ENCODE measurements around the gene C1QC.

DNA sequence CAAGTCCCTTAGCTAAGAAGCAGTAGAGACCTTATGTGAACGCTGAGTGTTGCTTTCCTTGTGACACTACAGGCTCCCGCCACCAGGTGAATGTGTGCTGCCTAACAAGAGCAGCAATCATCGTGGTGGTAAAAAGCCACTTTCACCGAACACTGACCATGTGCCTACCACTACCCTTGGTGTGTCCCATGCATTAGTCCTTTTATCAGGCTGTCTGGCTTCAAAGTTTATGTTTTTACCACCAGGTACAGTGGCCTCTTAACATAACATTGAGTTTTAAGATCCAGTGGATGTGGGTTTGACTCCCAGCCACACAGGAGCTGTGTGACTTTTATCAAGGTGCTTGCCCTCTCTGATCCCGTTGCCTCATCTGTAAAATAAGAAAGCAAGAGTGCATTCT lies 11.3 kb downstream of the C1QC start:
- TF ChIP-seq, protein P1, sequence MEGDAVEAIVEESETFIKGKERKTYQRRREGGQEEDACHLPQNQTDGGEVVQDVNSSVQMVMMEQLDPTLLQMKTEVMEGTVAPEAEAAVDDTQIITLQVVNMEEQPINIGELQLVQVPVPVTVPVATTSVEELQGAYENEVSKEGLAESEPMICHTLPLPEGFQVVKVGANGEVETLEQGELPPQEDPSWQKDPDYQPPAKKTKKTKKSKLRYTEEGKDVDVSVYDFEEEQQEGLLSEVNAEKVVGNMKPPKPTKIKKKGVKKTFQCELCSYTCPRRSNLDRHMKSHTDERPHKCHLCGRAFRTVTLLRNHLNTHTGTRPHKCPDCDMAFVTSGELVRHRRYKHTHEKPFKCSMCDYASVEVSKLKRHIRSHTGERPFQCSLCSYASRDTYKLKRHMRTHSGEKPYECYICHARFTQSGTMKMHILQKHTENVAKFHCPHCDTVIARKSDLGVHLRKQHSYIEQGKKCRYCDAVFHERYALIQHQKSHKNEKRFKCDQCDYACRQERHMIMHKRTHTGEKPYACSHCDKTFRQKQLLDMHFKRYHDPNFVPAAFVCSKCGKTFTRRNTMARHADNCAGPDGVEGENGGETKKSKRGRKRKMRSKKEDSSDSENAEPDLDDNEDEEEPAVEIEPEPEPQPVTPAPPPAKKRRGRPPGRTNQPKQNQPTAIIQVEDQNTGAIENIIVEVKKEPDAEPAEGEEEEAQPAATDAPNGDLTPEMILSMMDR (IDR thresholded peaks at IDR 0.05; ENCODE audit: control extremely low read depth in 1 of 3, insufficient read depth in 1 of 3, low read depth in 1 of 3, low read length in 3 of 3), result peak; percentile 22 to 68 (median 51)
- TF ChIP-seq ZNF274 (IDR thresholded peaks at IDR 0.05; ENCODE audit: borderline replicate concordance, extremely low read depth, low read length) (no peak), CBX5 (IDR thresholded peaks at IDR 0.05; ENCODE audit: low read depth, low read length) (no peak), EP300 (IDR thresholded peaks at IDR 0.05; ENCODE audit: borderline replicate concordance in 1 of 2, low read depth in 2 of 2, low read length in 2 of 2) (no peak), SP2 (IDR thresholded peaks at IDR 0.05; ENCODE audit: low read length) (no peak), KDM5A (IDR thresholded peaks at IDR 0.05; ENCODE audit: low read length) (no peak), TBP (IDR thresholded peaks at IDR 0.05; ENCODE audit: low read depth, low read length) (no peak), TAF1 (IDR thresholded peaks at IDR 0.05; ENCODE audit: low read depth, low read length) (no peak), YY1 (IDR thresholded peaks at IDR 0.05; ENCODE audit: low read depth, low read length) (no peak), CEBPB (IDR thresholded peaks at IDR 0.05; ENCODE audit: low read depth, low read length) (no peak), SP1 (IDR thresholded peaks at IDR 0.05; ENCODE audit: low read depth, low read length) (no peak), EZH2 (IDR thresholded peaks at IDR 0.05; ENCODE audit: low read depth, low read length, severe bottlenecking) (no peak), JUN (IDR thresholded peaks at IDR 0.05; ENCODE audit: low read depth, low read length) (no peak)
- TF ChIP-seq, protein P2, sequence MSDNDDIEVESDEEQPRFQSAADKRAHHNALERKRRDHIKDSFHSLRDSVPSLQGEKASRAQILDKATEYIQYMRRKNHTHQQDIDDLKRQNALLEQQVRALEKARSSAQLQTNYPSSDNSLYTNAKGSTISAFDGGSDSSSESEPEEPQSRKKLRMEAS (IDR thresholded peaks at IDR 0.05), result peak; percentile 63

Data from H1 (cell line).